Prostate gland (tissue), 2 donors: ENCODE data around the gene PRKAR1B. TPM values are rescaled to one million over a fixed set of nuclear protein-coding genes. Genes with fewer than 3 reads are reported as not detected.

Source experiments
- DNase-seq: peaks from one replicate; pipeline ENCODE4 v3.0.0-alpha.2; 2019; ENCODE audit warnings: low spot score
- H3K27ac ChIP-seq, 2 donors: fragments of 200-600 bp; sonication (generic); 2 replicates each; pipeline ENCODE4 v1.5.1; 2017 to 2019
- H3K27me3 ChIP-seq: fragments of 200-600 bp; sonication (generic); replicated peaks from 2 replicates; pipeline ENCODE4 v1.5.1; 2019; ENCODE audit not compliant: insufficient read depth
- H3K36me3 ChIP-seq, 2 donors: fragments of 200-600 bp; sonication (generic); 1 replicate in 1 of 2; 2 replicates in 1 of 2; pipeline versions ENCODE4 v1.5.1 to v1.8.1; 2017 to 2019
- H3K4me1 ChIP-seq: fragments of 200-600 bp; sonication (generic); replicated peaks from 2 replicates; pipeline ENCODE4 v1.5.1; 2019
- H3K4me3 ChIP-seq, 2 donors: fragments of 200-600 bp; sonication (generic); 2 replicates each; pipeline ENCODE4 v1.5.1; 2017 to 2019
- H3K9me3 ChIP-seq: fragments of 200-600 bp; sonication (generic); 2 replicates; pipeline ENCODE4 v1.5.1; 2017
- CTCF ChIP-seq, 4 experiments: fragments of 200-600 bp in 2 of 4; fragments of 450-650 bp in 2 of 4; sonication (generic) in 2 of 4; IDR thresholded peaks; 1 replicate in 3 of 4; 2 replicates in 1 of 4; pipeline ENCODE4 v1.5.1; 2016 to 2019; ENCODE audit warnings: antibody characterized with exemption in 4 of 4, mild to moderate bottlenecking in 2 of 4, moderate library complexity in 2 of 4
- POLR2A ChIP-seq: fragments of 450-650 bp; IDR thresholded peaks from one replicate; pipeline ENCODE4 v1.6.1; 2016; ENCODE audit warnings: antibody characterized with exemption, mild to moderate bottlenecking
- POLR2AphosphoS5 ChIP-seq: sonication (generic); formaldehyde crosslinking; IDR thresholded peaks from one replicate; pipeline ENCODE4 v1.6.1; 2017; ENCODE audit warnings: antibody characterized with exemption
- WGBS: methylation state at CpG from one replicate; pipeline ENCODE4 v1.1.5; 2018; 5-methylcytosine and 5-hydroxymethylcytosine counted together
- intact Hi-C: fragments of 100-400 bp; cut with DNase I; formaldehyde crosslinking; loops from one replicate; pipeline ENCODE4 v1.14.2; 2022
- total RNA-seq, 2 donors: library from RNA; depleted of rRNA; stranded (reverse); fragments of >200 nt; gene quantifications; one replicate each; pipeline ENCODE4 v1.1.0, GENCODE V29; 2016

Gene PRKAR1B
- total RNA-seq, 2 donors from 2014 or later: 20.2 to 44.8 TPM

GRCh38 chr7:508461-509170 lies 218.5 kb downstream of the PRKAR1B start:
- intact Hi-C loops: no loop called here
- Histone ChIP-seq H3K9me3 (no peaks in the 10 kb centered on the region), H3K27me3 (no peaks in the 10 kb centered on the region), H3K36me3 (peaks cover 0 to 6% of the 10 kb centered on the region in 2 donors), H3K4me3 (no peak overlapping the region), H3K27ac (no peak overlapping the region), H3K4me1 (peaks cover 10% of the 10 kb centered on the region)
- TF ChIP-seq POLR2A: no peak
- no peak for TF ChIP-seq POLR2AphosphoS5
- no peak for TF ChIP-seq CTCF (IDR thresholded peaks at IDR 0.05)
- no peak for DNase-seq
- 86% methylated on average over 10 of the region's 12 CpGs for WGBS

GRCh38 chr7:507623-508300 lies 219.3 kb downstream of the PRKAR1B start:
- intact Hi-C loops: no loop called here
- H3K36me3 ChIP-seq: peaks cover 0 to 6% of the 10 kb centered on the region in 2 donors
- no peaks in the 10 kb centered on the region for H3K27me3 ChIP-seq
- no peaks in the 10 kb centered on the region for H3K9me3 ChIP-seq
- 83% methylated on average over 17 of the region's 17 CpGs for WGBS
- TF ChIP-seq POLR2A (no peak), POLR2AphosphoS5 (no peak), CTCF (IDR thresholded peaks at IDR 0.05) (no peak)
- no peak for DNase-seq
- no peak overlapping the region for H3K27ac ChIP-seq
- no peak overlapping the region for H3K4me3 ChIP-seq
- peaks cover 7% of the 10 kb centered on the region for H3K4me1 ChIP-seq

- H3K27me3 ChIP-seq: no peaks in the 10 kb centered on the region
- H3K9me3 ChIP-seq: no peaks in the 10 kb centered on the region
- WGBS: 89% methylated on average over 11 of the region's 15 CpGs
- intact Hi-C loops: no loop called here
- TF ChIP-seq POLR2AphosphoS5 (no peak), CTCF (IDR thresholded peaks at IDR 0.05) (no peak), POLR2A (no peak)
- no peak for DNase-seq
- H3K4me1 ChIP-seq: no peaks in the 10 kb centered on the region
- H3K27ac ChIP-seq: no peak overlapping the region
- peaks cover 0 to 6% of the 10 kb centered on the region in 2 donors for H3K36me3 ChIP-seq
- no peak overlapping the region for H3K4me3 ChIP-seq
Measured at GRCh38 chr7:506921-507622, 220.0 kb downstream of the PRKAR1B start.

- WGBS: 88% methylated on average over 11 of the region's 11 CpGs
- intact Hi-C loops: no loop called here
- H3K27me3 ChIP-seq: no peaks in the 10 kb centered on the region
- H3K4me1 ChIP-seq: no peaks in the 10 kb centered on the region
- H3K9me3 ChIP-seq: no peaks in the 10 kb centered on the region
- no peak overlapping the region for H3K4me3 ChIP-seq
- TF ChIP-seq POLR2A (no peak), CTCF (IDR thresholded peaks at IDR 0.05) (no peak), POLR2AphosphoS5 (no peak)
- no peak for DNase-seq
- H3K36me3 ChIP-seq: peaks cover 0 to 6% of the 10 kb centered on the region in 2 donors
- no peak overlapping the region for H3K27ac ChIP-seq
Measured at GRCh38 chr7:506391-506831, 220.7 kb downstream of the PRKAR1B start.
